ENCODE results near the gene PTPN21. TPM values are rescaled to one million over a fixed set of nuclear protein-coding genes. Genes with fewer than 3 reads are reported as not detected.

The PTPN21 gene
- total RNA-seq = 11.1 and 14.7 TPM in 2 replicates

GRCh38 chr14:88554457-88555286, at the start of gene PTPN21:
PTPN21 (minus strand) TSS chr14:88555007; CDS start chr14:88550417, 4,590 bp downstream.
- DNase-seq (ENCODE audit: extremely low read depth, low read depth, low spot score) = no peak

- no peak for DNase-seq (ENCODE audit: extremely low read depth, low read depth, low spot score)
Observed at GRCh38 chr14:88604212-88604611, 49.4 kb upstream of the PTPN21 start.

GRCh38 chr14:88599761-88600439, 45.1 kb upstream of the PTPN21 start:
- no peak for DNase-seq (ENCODE audit: extremely low read depth, low read depth, low spot score)

- DNase-seq (ENCODE audit: extremely low read depth, low read depth, low spot score) = no peak
Observed at GRCh38 chr14:88599326-88599725, 44.5 kb upstream of the PTPN21 start.

- no peak for DNase-seq (ENCODE audit: extremely low read depth, low read depth, low spot score)
Observed at GRCh38 chr14:88598097-88598675, 43.4 kb upstream of the PTPN21 start.

- DNase-seq (ENCODE audit: extremely low read depth, low read depth, low spot score) = no peak
Observed at GRCh38 chr14:88597601-88598000, 42.8 kb upstream of the PTPN21 start.

GRCh38 chr14:88597038-88597437, 42.2 kb upstream of the PTPN21 start:
- DNase-seq (ENCODE audit: extremely low read depth, low read depth, low spot score) = no peak

GRCh38 chr14:88592031-88592430, 37.2 kb upstream of the PTPN21 start:
- DNase-seq (ENCODE audit: extremely low read depth, low read depth, low spot score) = no peak

- no peak for DNase-seq (ENCODE audit: extremely low read depth, low read depth, low spot score)
Observed at GRCh38 chr14:88590173-88590572, 35.4 kb upstream of the PTPN21 start.

- DNase-seq (ENCODE audit: extremely low read depth, low read depth, low spot score) = no peak
Observed at GRCh38 chr14:88588081-88588480, 33.3 kb upstream of the PTPN21 start.

GRCh38 chr14:88584451-88584850, 29.6 kb upstream of the PTPN21 start:
- no peak for DNase-seq (ENCODE audit: extremely low read depth, low read depth, low spot score)

GRCh38 chr14:88576222-88576621, 21.4 kb upstream of the PTPN21 start:
- no peak for DNase-seq (ENCODE audit: extremely low read depth, low read depth, low spot score)

- no peak for DNase-seq (ENCODE audit: extremely low read depth, low read depth, low spot score)
Observed at GRCh38 chr14:88572117-88572516, 17.3 kb upstream of the PTPN21 start.

GRCh38 chr14:88568196-88568595, 13.4 kb upstream of the PTPN21 start:
- no peak for DNase-seq (ENCODE audit: extremely low read depth, low read depth, low spot score)

- DNase-seq (ENCODE audit: extremely low read depth, low read depth, low spot score) = no peak
Observed at GRCh38 chr14:88565427-88565826, 10.6 kb upstream of the PTPN21 start.

GRCh38 chr14:88563845-88564244, 9.0 kb upstream of the PTPN21 start:
- DNase-seq (ENCODE audit: extremely low read depth, low read depth, low spot score) = no peak

- DNase-seq (ENCODE audit: extremely low read depth, low read depth, low spot score) = no peak
Observed at GRCh38 chr14:88562831-88563686, 8.3 kb upstream of the PTPN21 start, which contains the start of gene ZC3H14. ZC3H14 (plus strand) TSS chr14:88563037; CDS start chr14:88563134, 97 bp downstream.

- DNase-seq (ENCODE audit: extremely low read depth, low read depth, low spot score) = no peak
Observed at GRCh38 chr14:88562532-88562830, 7.7 kb upstream of the PTPN21 start.

- no peak for DNase-seq (ENCODE audit: extremely low read depth, low read depth, low spot score)
Observed at GRCh38 chr14:88559852-88560251, 5.0 kb upstream of the PTPN21 start.

- DNase-seq (ENCODE audit: extremely low read depth, low read depth, low spot score) = no peak
Observed at GRCh38 chr14:88556581-88556980, 1.8 kb upstream of the PTPN21 start.

GRCh38 chr14:88553886-88554456, 836 bp downstream of the PTPN21 start:
- no peak for DNase-seq (ENCODE audit: extremely low read depth, low read depth, low spot score)

Measured in glomerular endothelial cell (primary cell).